GF-D8 (cell line): Measurements from ENCODE around the gene CCDC102B.
"Not testable (repeated sequence)": the region's sequence is repeated elsewhere in the genome, so short reads cannot be mapped to it uniquely, and the experiment has no call there.

Source experiments
- DNase-seq: peaks from one replicate; lab custom pipeline; 2025; lab: John Stamatoyannopoulos, UW

Gene CCDC102B

DNA sequence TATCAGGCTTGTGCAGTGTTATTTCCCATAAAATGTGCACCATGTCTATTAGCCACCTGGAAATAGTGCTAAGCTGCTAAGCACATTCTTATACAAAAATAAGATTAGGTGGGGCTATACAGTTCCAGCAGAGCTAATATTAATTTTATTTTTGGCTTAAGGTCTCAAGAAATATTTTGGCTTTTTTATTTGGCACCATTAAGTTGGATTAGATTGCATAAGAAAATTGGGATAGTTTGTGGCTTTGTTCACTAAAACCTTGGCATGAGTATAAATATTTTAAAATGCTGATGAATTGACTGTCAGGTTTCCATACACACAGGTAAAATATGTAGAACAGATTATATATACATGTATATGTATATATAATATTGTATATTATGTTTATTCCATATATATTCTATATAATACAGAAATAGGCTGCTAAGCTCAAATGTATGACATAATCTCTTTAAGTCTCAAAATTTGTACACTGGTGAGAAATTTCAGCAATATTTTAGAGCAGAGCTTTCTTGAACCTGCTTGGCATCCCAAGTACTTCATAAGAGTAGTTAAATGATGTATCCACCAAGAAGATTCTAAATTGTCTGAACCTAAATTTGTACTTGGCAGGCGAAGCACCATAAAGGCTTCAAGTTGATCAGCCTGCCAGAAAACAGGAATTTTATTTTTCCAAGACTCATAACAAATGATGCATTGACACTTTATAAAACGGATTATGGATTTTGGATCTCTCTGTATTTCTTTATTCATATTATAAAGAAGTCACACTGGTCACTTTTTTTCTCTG, 32.6 kb downstream of the CCDC102B start:
- no peak for DNase-seq

GRCh38 chr18:68833756-68834155, 35.9 kb downstream of the CCDC102B start:
- no peak for DNase-seq

GRCh38 chr18:68837665-68838451, 40.0 kb downstream of the CCDC102B start:
- DNase-seq: no peak

DNA sequence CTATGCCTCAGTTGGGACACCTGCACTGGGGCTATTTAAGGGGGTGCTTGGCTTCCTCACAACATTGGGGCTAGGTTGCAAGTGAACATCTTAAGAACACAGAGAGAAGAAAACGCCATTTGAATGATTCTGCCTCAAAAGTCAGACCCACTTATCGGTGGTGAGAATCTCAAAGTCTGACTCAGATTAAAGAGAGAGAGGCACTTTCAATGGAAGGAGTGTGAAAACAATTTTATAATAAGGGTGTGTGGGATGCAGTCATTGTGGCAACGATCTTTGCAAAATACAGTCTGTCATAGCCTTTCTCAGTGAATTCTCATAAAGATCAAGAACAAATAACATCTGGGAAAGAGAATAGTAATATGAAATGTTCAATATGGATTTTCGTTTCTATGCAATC, 41.8 kb downstream of the CCDC102B start:
- no peak for DNase-seq

GRCh38 chr18:68840554-68841263, 42.8 kb downstream of the CCDC102B start:
- no peak for DNase-seq

- no peak for DNase-seq
These were observed 43.4 kb downstream of the CCDC102B start for GRCh38 chr18:68841301-68841700.

GRCh38 chr18:68842951-68843350, 45.1 kb downstream of the CCDC102B start:
- no peak for DNase-seq

- no peak for DNase-seq
These were observed 45.7 kb downstream of the CCDC102B start for GRCh38 chr18:68843473-68844089.

DNA sequence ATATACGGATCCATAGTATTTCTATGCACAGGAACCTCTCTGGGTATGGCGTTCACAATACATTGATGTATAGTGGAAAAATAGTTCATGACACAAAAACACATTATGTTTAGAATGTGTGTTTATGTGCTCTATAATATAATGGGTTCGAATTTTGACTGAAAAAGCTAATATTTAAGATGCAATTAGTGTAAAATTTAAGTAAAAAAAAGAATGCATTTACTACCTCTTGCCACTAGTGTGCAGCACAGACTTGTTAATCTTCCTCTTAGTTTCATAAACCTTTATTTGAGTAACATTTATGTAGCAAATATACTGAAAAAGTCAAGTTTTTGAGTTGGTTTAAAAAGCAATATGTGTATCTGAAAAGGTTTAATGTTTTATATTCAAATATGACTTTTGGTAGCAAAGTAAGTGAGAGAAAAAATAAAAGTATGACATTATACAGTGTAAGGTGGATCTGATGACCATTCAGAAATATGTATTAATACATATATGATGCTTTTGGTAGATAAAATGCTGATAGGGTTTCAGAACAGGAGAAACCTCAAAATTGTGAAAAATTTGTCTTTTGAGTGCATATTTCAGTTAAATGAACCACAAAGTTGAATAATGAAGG, 49.4 kb downstream of the CCDC102B start:
- no peak for DNase-seq

DNA sequence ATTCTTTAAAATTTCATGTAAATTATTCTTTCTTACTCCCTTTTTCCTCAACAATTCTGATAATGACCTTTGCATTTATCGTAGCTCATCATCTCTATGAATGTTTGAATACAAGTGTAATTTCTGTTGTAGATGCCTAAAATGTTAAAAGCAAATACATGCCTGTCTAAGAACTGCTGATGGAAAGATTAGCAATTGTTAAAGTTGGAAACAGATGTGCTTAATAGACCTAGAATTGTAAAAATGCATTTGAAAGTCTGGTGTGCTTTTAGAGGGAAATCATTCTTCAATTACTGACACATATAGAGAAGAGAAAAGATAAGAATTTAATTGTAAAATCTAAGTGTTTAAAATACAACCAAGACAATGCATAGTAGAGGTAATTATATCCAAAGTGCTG, 50.4 kb downstream of the CCDC102B start:
- no peak for DNase-seq

DNA sequence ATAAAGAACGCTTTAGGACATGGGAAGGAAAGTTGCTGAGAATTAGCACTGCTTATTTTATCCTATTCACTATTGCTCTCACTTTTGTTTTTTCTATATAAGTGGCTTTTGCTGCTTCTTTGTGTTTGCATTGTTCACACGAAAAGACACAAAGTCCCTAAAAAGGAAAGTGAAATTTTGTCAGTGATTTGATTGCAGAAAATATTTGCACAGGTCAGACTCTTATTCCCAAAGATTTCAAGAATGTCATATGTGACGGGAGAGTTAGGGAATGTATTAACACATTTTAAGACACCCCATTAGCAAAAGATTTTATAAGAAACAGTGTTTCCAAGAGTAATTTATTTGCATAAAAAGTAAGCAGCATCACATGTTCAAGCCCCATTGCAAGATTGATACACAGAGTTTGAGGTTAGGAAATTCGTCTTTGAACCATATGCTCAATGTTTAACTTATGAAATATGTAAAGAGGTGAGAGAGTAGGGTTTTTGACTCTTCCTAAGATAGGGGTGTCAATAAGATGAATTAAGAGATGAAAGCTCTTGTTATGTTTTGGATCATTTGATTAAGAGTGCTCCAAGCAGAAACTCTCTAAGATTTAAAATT, 57.0 kb downstream of the CCDC102B start:
- no peak for DNase-seq

GRCh38 chr18:68855491-68855890, 57.6 kb downstream of the CCDC102B start:
- no peak for DNase-seq

GRCh38 chr18:68861365-68861764, 63.5 kb downstream of the CCDC102B start:
- no peak for DNase-seq

DNA sequence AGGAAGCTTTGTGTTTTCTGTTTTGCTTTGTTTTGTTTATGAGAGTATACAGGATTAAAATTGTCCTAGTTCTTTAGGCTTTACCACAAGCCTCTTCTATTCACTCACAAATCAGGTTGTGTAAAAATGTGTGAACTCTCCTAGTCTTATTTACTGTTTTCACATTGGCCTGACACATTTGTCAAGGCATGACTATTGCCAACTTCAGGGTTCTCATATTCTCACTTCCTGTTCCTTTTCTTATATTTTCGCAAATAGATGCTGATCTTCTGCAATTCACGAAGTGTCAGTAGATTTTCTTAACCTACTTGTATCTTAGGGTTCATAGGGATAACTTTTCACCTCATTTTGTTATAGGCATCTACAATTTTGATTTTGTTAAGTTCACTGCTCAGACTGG, 67.1 kb downstream of the CCDC102B start:
- DNase-seq: no peak

GRCh38 chr18:68865503-68865902, 67.6 kb downstream of the CCDC102B start:
- no peak for DNase-seq

GRCh38 chr18:68873003-68873402, 75.1 kb downstream of the CCDC102B start:
- DNase-seq: no peak

DNA sequence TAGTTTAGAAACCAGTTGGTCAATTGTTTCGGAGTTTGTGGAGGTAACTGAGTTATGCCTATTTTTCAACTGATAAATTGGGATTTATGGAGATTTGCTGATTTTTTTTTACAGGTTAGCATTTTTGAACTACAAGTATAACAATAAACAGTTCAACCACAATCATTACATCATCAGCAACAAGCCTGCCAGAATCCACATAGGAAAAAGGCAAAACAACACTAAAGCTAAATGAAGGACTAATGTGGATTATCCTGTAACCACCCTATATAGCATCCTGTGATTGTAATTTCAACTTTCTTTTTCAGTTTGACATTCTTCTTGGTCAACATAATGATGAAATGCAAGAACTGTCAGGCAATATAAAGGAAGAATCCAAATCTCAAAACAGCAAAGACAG, 76.5 kb downstream of the CCDC102B start:
- DNase-seq: no peak

DNA sequence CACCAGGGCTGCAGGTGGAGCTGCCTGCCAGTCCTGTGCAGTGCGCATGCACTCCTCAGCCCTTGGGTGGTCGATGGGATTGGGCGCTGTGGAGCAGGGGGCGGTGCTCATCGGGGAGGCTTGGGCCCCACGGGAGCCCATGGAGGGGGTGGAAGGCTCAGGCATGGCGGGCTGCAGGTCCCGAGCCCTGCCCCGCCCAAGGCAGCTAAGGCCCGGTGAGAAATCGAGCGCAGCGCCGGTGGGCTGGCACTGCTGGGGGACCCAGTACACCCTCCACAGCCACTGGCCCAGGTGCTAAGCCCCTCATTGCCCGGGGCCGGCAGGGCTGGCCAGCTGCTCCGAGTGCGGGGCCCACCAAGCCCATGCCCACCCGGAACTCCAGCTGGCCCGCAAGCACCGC, 82.1 kb downstream of the CCDC102B start:
- not testable (repeated sequence) for DNase-seq

DNA sequence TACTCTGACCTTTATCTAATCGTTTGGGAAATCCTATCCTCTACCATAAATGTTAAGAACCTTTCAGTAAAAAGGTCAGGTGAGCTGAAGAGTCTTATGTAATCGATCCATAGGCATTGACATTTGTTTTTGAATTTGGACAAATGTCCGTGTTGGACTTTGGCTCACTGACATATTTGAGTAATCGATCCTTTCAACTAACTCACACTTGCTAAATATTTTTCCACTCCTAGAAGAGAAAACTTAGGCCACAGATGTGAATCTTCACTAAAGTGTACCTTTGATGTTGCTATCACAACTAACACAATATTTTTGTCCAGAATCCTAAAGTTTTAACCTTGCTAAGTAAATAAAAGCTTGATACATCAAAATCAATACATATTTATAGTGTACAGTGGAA, 89.5 kb downstream of the CCDC102B start:
- DNase-seq: no peak

- DNase-seq: no peak
These were observed 95.5 kb downstream of the CCDC102B start for GRCh38 chr18:68893354-68893753.

- DNase-seq: no peak
These were observed 99.4 kb downstream of the CCDC102B start for GRCh38 chr18:68897286-68897685.
